ENCODE results near the gene PIK3C2G. TPM values are rescaled to one million over a fixed set of nuclear protein-coding genes. Genes with fewer than 3 reads are reported as not detected.

The PIK3C2G gene
- total and polyA plus RNA-seq, 2 experiments from 2014 or later: not detected

DNA sequence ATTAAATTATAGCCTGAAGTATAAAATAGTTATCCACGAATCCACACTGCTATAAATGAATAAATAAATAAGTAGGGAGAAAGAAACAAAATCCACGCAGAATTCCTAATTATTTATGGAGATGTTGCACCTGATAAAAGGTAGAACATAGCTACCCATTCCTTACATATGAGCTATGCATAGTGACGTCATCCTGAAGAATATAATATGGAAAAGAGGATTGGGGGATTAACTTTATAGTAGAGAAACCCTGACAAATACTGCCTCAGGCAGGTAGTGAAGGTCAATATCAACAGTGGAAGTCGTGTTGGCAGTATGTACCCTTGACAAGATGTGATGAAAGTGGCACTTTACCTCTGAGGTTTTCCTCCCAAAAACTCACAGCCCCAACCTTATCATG, 394.0 kb downstream of the PIK3C2G start:
- H3K4me3 ChIP-seq: no peak overlapping the region
- no peak overlapping the region for H3K4me2 ChIP-seq (ENCODE audit: unreplicated experiment)
- no peak overlapping the region for H2AFZ ChIP-seq
- TF ChIP-seq EZH2 (IDR thresholded peaks at IDR 0.05; ENCODE audit: insufficient read depth, poor library complexity, severe bottlenecking) (no peak), EZH2phosphoT487 (IDR thresholded peaks at IDR 0.05; ENCODE audit: insufficient read depth, low read depth) (no peak)
- no peaks in the 10 kb centered on the region for H4K20me1 ChIP-seq (ENCODE audit: insufficient read depth)
- no peaks in the 10 kb centered on the region for H3F3A ChIP-seq (ENCODE audit: insufficient read depth)
- H3K36me3 ChIP-seq (ENCODE audit: low read depth): no peaks in the 10 kb centered on the region
- no peak overlapping the region for H3K9ac ChIP-seq
- no peaks in the 10 kb centered on the region for H3K4me1 ChIP-seq (ENCODE audit: insufficient read depth)
- DNase-seq: no peak
- no peaks in the 10 kb centered on the region for H3K27me3 ChIP-seq (replicated peaks; ENCODE audit: insufficient read depth)
- no peaks in the 10 kb centered on the region for H3K9me3 ChIP-seq (ENCODE audit: low read depth)
- no peaks in the 10 kb centered on the region for H3K79me2 ChIP-seq (ENCODE audit: insufficient read depth)
- H3K27ac ChIP-seq: no peak overlapping the region
- in situ Hi-C loops (cut with MboI): no loop called here
- H3K9me2 ChIP-seq (ENCODE audit: insufficient read depth): no peaks in the 10 kb centered on the region
- 53 to 55% methylated on average over 4 of the region's 4 CpGs for WGBS, 2 experiments (ENCODE audit: low coverage in 1 of 2, low lambda C conversion rate in 2 of 2, missing lambda C conversion rate in 2 of 2)

- H3F3A ChIP-seq (ENCODE audit: insufficient read depth): no peaks in the 10 kb centered on the region
- no peak overlapping the region for H3K4me3 ChIP-seq
- no peaks in the 10 kb centered on the region for H3K36me3 ChIP-seq (ENCODE audit: low read depth)
- H3K9me3 ChIP-seq (ENCODE audit: low read depth): no peaks in the 10 kb centered on the region
- H2AFZ ChIP-seq: no peak overlapping the region
- no peak overlapping the region for H3K9ac ChIP-seq
- TF ChIP-seq EZH2phosphoT487 (IDR thresholded peaks at IDR 0.05; ENCODE audit: insufficient read depth, low read depth) (no peak), EZH2 (IDR thresholded peaks at IDR 0.05; ENCODE audit: insufficient read depth, poor library complexity, severe bottlenecking) (no peak)
- H3K4me2 ChIP-seq (ENCODE audit: unreplicated experiment): no peak overlapping the region
- DNase-seq: no peak
- H3K27me3 ChIP-seq (replicated peaks; ENCODE audit: insufficient read depth): no peaks in the 10 kb centered on the region
- 79 to 80% methylated on average over 2 of the region's 2 CpGs for WGBS, 2 experiments (ENCODE audit: low coverage in 1 of 2, low lambda C conversion rate in 2 of 2, missing lambda C conversion rate in 2 of 2)
- H4K20me1 ChIP-seq (ENCODE audit: insufficient read depth): no peaks in the 10 kb centered on the region
- in situ Hi-C loops (cut with MboI): no loop called here
- no peak overlapping the region for H3K27ac ChIP-seq
- H3K9me2 ChIP-seq (ENCODE audit: insufficient read depth): no peaks in the 10 kb centered on the region
- H3K79me2 ChIP-seq (ENCODE audit: insufficient read depth): no peaks in the 10 kb centered on the region
- no peaks in the 10 kb centered on the region for H3K4me1 ChIP-seq (ENCODE audit: insufficient read depth)
Observed at GRCh38 chr12:18658179-18658578, 396.9 kb downstream of the PIK3C2G start.

DNA sequence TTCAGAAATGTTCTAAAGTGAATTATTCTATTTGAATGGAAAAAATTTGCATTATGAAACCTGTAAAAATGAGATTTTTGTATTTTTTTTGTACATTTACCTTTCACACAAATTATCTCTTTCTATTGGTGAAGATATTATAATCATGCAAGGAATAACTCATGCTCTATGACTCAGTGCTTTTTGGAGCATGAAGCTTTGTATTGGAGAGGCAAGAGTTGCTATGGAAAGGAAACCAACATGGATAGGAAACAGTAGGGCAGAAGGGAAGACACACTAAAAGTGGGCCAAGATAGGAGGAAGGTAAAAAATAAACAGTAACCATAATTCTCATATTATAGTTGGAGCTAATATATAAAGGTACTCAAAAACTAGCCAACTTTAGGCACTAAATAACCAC, 397.5 kb downstream of the PIK3C2G start:
- H3F3A ChIP-seq (ENCODE audit: insufficient read depth): no peaks in the 10 kb centered on the region
- in situ Hi-C loops (cut with MboI): no loop called here
- no peaks in the 10 kb centered on the region for H3K27me3 ChIP-seq (replicated peaks; ENCODE audit: insufficient read depth)
- no peak overlapping the region for H3K27ac ChIP-seq
- DNase-seq: no peak
- H3K4me3 ChIP-seq: no peak overlapping the region
- no peaks in the 10 kb centered on the region for H3K4me1 ChIP-seq (ENCODE audit: insufficient read depth)
- no peak overlapping the region for H2AFZ ChIP-seq
- no peak for TF ChIP-seq EZH2 (IDR thresholded peaks at IDR 0.05; ENCODE audit: insufficient read depth, poor library complexity, severe bottlenecking)
- TF ChIP-seq EZH2phosphoT487 (IDR thresholded peaks at IDR 0.05; ENCODE audit: insufficient read depth, low read depth): no peak
- no peaks in the 10 kb centered on the region for H3K9me3 ChIP-seq (ENCODE audit: low read depth)
- no peaks in the 10 kb centered on the region for H3K9me2 ChIP-seq (ENCODE audit: insufficient read depth)
- H3K36me3 ChIP-seq (ENCODE audit: low read depth): no peaks in the 10 kb centered on the region
- H3K79me2 ChIP-seq (ENCODE audit: insufficient read depth): no peaks in the 10 kb centered on the region
- H3K4me2 ChIP-seq (ENCODE audit: unreplicated experiment): no peak overlapping the region
- no peaks in the 10 kb centered on the region for H4K20me1 ChIP-seq (ENCODE audit: insufficient read depth)
- H3K9ac ChIP-seq: no peak overlapping the region

DNA sequence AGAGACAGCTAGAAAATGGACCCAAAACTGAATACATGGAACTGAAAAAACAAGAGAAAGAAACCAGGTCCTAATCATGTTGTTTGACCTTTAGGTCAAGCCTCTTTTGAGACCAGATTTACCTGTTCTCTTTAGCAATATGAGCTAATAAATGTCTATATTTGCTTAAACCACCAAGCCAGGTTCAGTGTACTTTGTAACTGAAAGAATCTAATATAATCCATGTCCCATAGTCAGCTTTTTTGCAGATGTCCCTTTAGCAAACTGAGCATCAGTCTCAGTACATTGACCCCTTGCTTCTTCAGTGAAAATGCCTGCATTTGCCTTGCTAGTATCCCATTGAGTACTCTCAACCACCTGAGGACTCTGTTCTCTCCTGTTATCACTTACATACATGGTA, 414.8 kb downstream of the PIK3C2G start:
- Histone ChIP-seq H3K9me3 (ENCODE audit: low read depth) (no peaks in the 10 kb centered on the region), H3K9me2 (ENCODE audit: insufficient read depth) (no peaks in the 10 kb centered on the region), H3K79me2 (ENCODE audit: insufficient read depth) (no peaks in the 10 kb centered on the region), H2AFZ (no peak overlapping the region), H3K27me3 (replicated peaks; ENCODE audit: insufficient read depth) (no peaks in the 10 kb centered on the region), H3K9ac (no peak overlapping the region), H3K4me2 (ENCODE audit: unreplicated experiment) (no peak overlapping the region), H4K20me1 (ENCODE audit: insufficient read depth) (no peaks in the 10 kb centered on the region), H3K36me3 (ENCODE audit: low read depth) (no peaks in the 10 kb centered on the region), H3K27ac (no peak overlapping the region), H3F3A (ENCODE audit: insufficient read depth) (no peaks in the 10 kb centered on the region), H3K4me1 (ENCODE audit: insufficient read depth) (peaks cover 6% of the 10 kb centered on the region; the same call in 1 of the 2 replicates), H3K4me3 (no peak overlapping the region)
- no peak for TF ChIP-seq EZH2phosphoT487 (IDR thresholded peaks at IDR 0.05; ENCODE audit: insufficient read depth, low read depth)
- TF ChIP-seq EZH2 (IDR thresholded peaks at IDR 0.05; ENCODE audit: insufficient read depth, poor library complexity, severe bottlenecking): no peak
- DNase-seq: no peak
- in situ Hi-C loops (cut with MboI): no loop called here

- no peak overlapping the region for H3K4me2 ChIP-seq (ENCODE audit: unreplicated experiment)
- H3K4me3 ChIP-seq: no peak overlapping the region
- TF ChIP-seq EZH2phosphoT487 (IDR thresholded peaks at IDR 0.05; ENCODE audit: insufficient read depth, low read depth): no peak
- TF ChIP-seq EZH2 (IDR thresholded peaks at IDR 0.05; ENCODE audit: insufficient read depth, poor library complexity, severe bottlenecking): no peak
- H3K4me1 ChIP-seq (ENCODE audit: insufficient read depth): peaks cover 6% of the 10 kb centered on the region; the same call in 1 of the 2 replicates
- H3K9ac ChIP-seq: no peak overlapping the region
- H3K79me2 ChIP-seq (ENCODE audit: insufficient read depth): no peaks in the 10 kb centered on the region
- H3F3A ChIP-seq (ENCODE audit: insufficient read depth): no peaks in the 10 kb centered on the region
- no peaks in the 10 kb centered on the region for H4K20me1 ChIP-seq (ENCODE audit: insufficient read depth)
- H2AFZ ChIP-seq: peak overlapping the region; percentile 77
- in situ Hi-C loops (cut with MboI): no loop called here
- no peaks in the 10 kb centered on the region for H3K9me2 ChIP-seq (ENCODE audit: insufficient read depth)
- peak; percentile 49 for DNase-seq
- H3K27me3 ChIP-seq (replicated peaks; ENCODE audit: insufficient read depth): no peaks in the 10 kb centered on the region
- no peaks in the 10 kb centered on the region for H3K9me3 ChIP-seq (ENCODE audit: low read depth)
- H3K27ac ChIP-seq: no peak overlapping the region
- WGBS, 2 experiments (ENCODE audit: low coverage in 1 of 2, low lambda C conversion rate in 2 of 2, missing lambda C conversion rate in 2 of 2): 27 to 30% methylated on average over 5 of the region's 5 CpGs
- H3K36me3 ChIP-seq (ENCODE audit: low read depth): no peaks in the 10 kb centered on the region
Observed at GRCh38 chr12:18676996-18677588, 415.8 kb downstream of the PIK3C2G start.
